ENCODE data around the gene CHST11.

DNA sequence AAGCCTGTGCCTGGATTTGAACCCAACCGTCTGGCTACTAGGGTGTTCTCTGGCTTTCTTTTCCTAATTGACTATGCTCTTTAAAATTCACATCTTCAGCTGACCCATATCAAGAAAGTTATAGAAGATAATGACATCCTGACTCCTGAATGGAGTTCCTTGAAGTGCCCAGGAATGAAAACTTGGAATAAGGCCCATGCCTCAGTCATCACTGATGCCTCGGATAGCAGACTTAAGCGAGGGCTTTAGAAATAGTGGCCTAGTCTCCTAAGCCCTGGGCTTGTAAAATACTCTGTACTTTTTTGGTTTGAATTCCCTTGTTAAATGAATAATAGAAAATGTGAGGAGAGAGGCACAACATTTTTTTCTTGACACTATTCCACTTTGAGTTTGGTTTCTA lies 39.0 kb downstream of the CHST11 start:
- no peak for TF ChIP-seq POLR2A (IDR thresholded peaks at IDR 0.05)
- TF ChIP-seq, protein P1, sequence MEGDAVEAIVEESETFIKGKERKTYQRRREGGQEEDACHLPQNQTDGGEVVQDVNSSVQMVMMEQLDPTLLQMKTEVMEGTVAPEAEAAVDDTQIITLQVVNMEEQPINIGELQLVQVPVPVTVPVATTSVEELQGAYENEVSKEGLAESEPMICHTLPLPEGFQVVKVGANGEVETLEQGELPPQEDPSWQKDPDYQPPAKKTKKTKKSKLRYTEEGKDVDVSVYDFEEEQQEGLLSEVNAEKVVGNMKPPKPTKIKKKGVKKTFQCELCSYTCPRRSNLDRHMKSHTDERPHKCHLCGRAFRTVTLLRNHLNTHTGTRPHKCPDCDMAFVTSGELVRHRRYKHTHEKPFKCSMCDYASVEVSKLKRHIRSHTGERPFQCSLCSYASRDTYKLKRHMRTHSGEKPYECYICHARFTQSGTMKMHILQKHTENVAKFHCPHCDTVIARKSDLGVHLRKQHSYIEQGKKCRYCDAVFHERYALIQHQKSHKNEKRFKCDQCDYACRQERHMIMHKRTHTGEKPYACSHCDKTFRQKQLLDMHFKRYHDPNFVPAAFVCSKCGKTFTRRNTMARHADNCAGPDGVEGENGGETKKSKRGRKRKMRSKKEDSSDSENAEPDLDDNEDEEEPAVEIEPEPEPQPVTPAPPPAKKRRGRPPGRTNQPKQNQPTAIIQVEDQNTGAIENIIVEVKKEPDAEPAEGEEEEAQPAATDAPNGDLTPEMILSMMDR (IDR thresholded peaks at IDR 0.05) = no peak

Measured in breast epithelium (tissue), 3 donors.